ENCODE data around the gene PWWP2B. TPM values are rescaled to one million over a fixed set of nuclear protein-coding genes. Genes with fewer than 3 reads are reported as not detected.

PWWP2B gene
- total RNA-seq: 10 to 100 TPM in 1 of 4 donors, 1 to 10 TPM in 3; 7.7 to 10.2 (median 9.3) TPM
- 10 to 100 TPM; 27.0 to 50.8 (median 28.2) TPM for polyA plus RNA-seq

DNA sequence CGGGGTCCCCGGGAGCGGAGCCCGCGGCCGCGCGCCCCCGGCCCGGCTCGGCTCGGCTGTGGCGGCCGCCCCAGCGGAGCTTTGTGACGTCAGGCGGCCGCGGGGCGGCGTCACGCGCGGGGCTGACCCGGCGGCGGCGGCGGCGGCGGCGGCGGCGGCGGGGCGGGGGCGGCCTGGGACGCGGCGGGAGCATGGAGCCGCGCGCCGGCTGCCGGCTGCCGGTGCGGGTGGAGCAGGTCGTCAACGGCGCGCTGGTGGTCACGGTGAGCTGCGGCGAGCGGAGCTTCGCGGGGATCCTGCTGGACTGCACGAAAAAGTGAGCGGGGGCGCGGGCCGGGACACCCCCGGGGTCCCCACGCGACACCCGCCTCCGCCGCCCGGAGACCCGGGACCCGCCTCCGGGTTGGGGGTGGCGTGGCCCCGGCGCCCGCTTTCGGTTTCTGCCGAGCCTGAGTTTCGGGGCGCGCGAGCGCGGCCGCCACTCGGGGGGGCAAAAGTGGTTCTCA, at the start of gene PWWP2B:
PWWP2B (plus strand) TSS at position 165 of the 506 bp plus-strand sequence; CDS start at position 192, 27 bp downstream.
- Histone ChIP-seq H3K27ac (peak within 1 kb of the TSS; percentile 91 to 99 (median 96)), H3K9me3 (no peaks in the 10 kb centered on the region), H3K4me1 (peaks cover 0 to 55% (median 52%) of the 10 kb centered on the region in 4 donors), H3K27me3 (no peaks in the 10 kb centered on the region), H3K36me3 (no peaks in the 10 kb centered on the region), H3K4me3 (peak within 1 kb of the TSS; percentile 69 to 99 (median 76))
- intact Hi-C loops (cut with DNase I): loop anchor here (2.0 to 5.0 kb wide), 3 partner anchors 26 to 235 kb away; no protein-coding TSS in a partner anchor
- DNase-seq: peak; percentile 77
- TF ChIP-seq POLR2A (IDR thresholded peaks at IDR 0.05) (no peak), POLR2AphosphoS5 (IDR thresholded peaks at IDR 0.05) (peak in 3 of 4 donors; percentile 10 to 70 (median 61))
- WGBS, 2 donors: 1% methylated on average over 86 of the region's 86 CpGs

DNA sequence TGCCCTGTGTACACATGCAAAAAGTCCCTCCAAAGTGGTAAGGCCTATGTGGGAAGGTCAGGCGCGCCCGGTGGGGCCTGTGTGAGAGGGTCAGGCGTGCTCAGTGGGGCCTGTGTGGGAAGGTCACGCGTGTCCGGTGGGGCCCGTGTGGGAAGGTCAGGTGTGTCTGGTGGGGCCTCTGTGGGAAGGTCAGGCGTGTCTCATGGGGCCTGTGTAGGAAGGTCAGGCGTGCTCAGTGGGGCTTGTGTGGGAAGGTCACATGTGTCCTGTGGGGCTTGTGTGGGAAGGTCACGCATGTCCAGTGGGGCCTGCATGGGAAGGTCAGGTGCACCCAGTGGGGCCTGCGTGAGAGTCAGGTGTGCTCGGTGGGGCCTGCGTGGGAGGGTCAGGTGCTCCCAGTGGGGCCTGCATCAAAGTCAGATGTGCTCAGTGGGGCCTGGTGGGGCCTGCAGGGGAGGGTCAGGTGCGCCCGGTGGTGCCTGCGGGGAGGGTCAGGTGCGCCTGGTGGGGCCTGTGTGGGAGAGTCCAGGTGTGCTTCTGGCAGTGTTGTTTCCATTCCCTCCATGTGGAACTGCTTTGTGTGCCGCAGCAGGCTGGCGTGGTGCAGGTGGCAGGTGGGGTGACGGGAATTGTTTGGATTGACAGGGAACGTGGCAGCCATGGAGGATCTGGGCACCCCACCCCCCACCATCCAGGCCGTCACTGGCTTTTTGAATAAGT, 49.6 kb upstream of the PWWP2B start:
- Histone ChIP-seq H3K36me3 (peaks cover 0 to 41% (median 5%) of the 10 kb centered on the region in 4 donors), H3K4me3 (no peak overlapping the region), H3K9me3 (no peaks in the 10 kb centered on the region), H3K27ac (no peak overlapping the region), H3K27me3 (no peaks in the 10 kb centered on the region), H3K4me1 (no peaks in the 10 kb centered on the region)
- intact Hi-C loops (cut with DNase I): no loop called here
- peak; percentile 59 for DNase-seq
- TF ChIP-seq EP300 (IDR thresholded peaks at IDR 0.05) (no peak), POLR2A (IDR thresholded peaks at IDR 0.05) (no peak), POLR2AphosphoS5 (IDR thresholded peaks at IDR 0.05) (no peak)
- TF ChIP-seq, protein P1, sequence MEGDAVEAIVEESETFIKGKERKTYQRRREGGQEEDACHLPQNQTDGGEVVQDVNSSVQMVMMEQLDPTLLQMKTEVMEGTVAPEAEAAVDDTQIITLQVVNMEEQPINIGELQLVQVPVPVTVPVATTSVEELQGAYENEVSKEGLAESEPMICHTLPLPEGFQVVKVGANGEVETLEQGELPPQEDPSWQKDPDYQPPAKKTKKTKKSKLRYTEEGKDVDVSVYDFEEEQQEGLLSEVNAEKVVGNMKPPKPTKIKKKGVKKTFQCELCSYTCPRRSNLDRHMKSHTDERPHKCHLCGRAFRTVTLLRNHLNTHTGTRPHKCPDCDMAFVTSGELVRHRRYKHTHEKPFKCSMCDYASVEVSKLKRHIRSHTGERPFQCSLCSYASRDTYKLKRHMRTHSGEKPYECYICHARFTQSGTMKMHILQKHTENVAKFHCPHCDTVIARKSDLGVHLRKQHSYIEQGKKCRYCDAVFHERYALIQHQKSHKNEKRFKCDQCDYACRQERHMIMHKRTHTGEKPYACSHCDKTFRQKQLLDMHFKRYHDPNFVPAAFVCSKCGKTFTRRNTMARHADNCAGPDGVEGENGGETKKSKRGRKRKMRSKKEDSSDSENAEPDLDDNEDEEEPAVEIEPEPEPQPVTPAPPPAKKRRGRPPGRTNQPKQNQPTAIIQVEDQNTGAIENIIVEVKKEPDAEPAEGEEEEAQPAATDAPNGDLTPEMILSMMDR (IDR thresholded peaks at IDR 0.05): no peak
- WGBS, 2 donors: 92 to 93% methylated on average over 23 of the region's 23 CpGs

DNA sequence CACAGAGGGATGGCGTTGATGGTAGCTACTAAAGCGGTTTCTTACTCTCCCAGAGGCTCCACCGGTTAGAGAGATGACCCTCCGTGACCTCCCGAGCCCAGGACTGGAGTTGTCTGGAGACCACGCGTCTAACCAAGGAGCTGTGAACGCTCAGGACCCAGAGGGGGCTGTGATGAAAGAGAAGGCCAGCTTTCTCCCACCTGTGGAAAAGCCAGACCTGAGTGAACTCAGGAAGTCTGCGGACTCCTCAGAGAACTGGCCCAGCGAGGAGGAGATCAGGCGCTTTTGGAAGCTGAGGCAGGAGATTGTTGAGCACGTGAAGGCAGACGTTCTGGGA, 49.1 kb upstream of the PWWP2B start:
- Histone ChIP-seq H3K9me3 (no peaks in the 10 kb centered on the region), H3K27me3 (no peaks in the 10 kb centered on the region), H3K4me1 (no peaks in the 10 kb centered on the region), H3K27ac (no peak overlapping the region), H3K4me3 (no peak overlapping the region), H3K36me3 (peaks cover 0 to 36% (median 5%) of the 10 kb centered on the region in 4 donors)
- intact Hi-C loops (cut with DNase I): no loop called here
- WGBS, 2 donors: 86 to 87% methylated on average over 13 of the region's 13 CpGs
- TF ChIP-seq EP300 (IDR thresholded peaks at IDR 0.05): no peak
- no peak for TF ChIP-seq POLR2A (IDR thresholded peaks at IDR 0.05)
- TF ChIP-seq, protein P1 (IDR thresholded peaks at IDR 0.05): no peak
- no peak for TF ChIP-seq POLR2AphosphoS5 (IDR thresholded peaks at IDR 0.05)
- DNase-seq: peak; percentile 53

DNA sequence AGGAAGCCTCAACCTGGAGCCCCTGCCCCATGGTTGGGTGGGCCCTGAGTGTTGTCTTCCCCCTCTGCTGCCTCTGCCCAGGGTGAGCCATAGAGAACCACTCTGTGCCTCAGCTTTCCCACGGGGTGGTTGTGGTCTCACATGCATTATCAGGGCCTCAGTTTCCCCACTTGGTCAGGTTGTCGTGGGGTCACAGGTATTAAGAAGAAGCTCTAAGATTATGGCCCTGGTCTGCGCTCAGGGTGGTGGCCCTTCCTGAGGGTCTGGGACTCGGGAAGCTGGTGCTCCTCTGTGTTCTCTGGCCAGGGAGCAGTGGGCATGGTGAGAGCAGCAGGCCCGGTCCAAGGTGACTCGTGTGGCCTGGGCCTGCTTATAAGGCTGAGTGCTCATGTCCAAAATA, 47.2 kb upstream of the PWWP2B start:
- intact Hi-C loops (cut with DNase I): no loop called here
- Histone ChIP-seq H3K27me3 (no peaks in the 10 kb centered on the region), H3K9me3 (no peaks in the 10 kb centered on the region), H3K27ac (no peak overlapping the region), H3K4me3 (no peak overlapping the region), H3K4me1 (no peaks in the 10 kb centered on the region), H3K36me3 (peaks cover 0 to 33% (median 2%) of the 10 kb centered on the region in 4 donors)
- peak; percentile 42 for DNase-seq
- 87 to 92% methylated on average over 6 of the region's 6 CpGs for WGBS, 2 donors
- TF ChIP-seq POLR2A (IDR thresholded peaks at IDR 0.05) (no peak), POLR2AphosphoS5 (IDR thresholded peaks at IDR 0.05) (no peak), EP300 (IDR thresholded peaks at IDR 0.05) (no peak)
- TF ChIP-seq, protein P1 (IDR thresholded peaks at IDR 0.05): no peak

DNA sequence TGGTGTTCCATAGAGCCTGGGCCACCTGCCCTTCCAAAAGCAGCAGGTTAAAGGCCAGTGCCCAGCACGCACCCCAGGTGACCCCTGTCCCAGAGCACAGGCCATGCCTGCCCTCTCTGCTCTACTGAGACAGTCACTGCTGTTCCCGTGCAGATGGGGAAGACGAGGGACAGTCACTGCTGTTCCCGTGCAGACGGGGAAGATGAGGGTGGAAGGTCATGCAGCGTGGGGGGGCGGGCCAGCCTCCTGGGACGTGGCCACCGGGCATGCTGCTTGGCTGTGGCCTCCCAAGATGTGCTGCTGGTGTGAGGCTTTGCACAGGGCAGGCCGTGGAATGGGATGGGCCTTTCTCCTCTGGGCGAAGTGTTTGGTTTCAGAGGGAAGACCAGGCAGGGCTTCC, 46.6 kb upstream of the PWWP2B start:
- H3K36me3 ChIP-seq: peaks cover 0 to 28% (median 0%) of the 10 kb centered on the region in 4 donors
- 85 to 91% methylated on average over 11 of the region's 11 CpGs for WGBS, 2 donors

More for the DNA sequence above, 46.6 kb upstream of the PWWP2B start:
- Histone ChIP-seq H3K27me3 (no peaks in the 10 kb centered on the region), H3K4me1 (no peaks in the 10 kb centered on the region), H3K27ac (no peak overlapping the region), H3K9me3 (no peaks in the 10 kb centered on the region), H3K4me3 (no peak overlapping the region)
- DNase-seq: peak; percentile 52
- intact Hi-C loops (cut with DNase I): no loop called here
- TF ChIP-seq POLR2AphosphoS5 (IDR thresholded peaks at IDR 0.05) (no peak), POLR2A (IDR thresholded peaks at IDR 0.05) (no peak), EP300 (IDR thresholded peaks at IDR 0.05) (no peak)
- TF ChIP-seq, protein P1 (IDR thresholded peaks at IDR 0.05): no peak

Data from sigmoid colon (tissue), 7 donors.